ENCODE measurements around the gene SNCA.

The SNCA gene

DNA sequence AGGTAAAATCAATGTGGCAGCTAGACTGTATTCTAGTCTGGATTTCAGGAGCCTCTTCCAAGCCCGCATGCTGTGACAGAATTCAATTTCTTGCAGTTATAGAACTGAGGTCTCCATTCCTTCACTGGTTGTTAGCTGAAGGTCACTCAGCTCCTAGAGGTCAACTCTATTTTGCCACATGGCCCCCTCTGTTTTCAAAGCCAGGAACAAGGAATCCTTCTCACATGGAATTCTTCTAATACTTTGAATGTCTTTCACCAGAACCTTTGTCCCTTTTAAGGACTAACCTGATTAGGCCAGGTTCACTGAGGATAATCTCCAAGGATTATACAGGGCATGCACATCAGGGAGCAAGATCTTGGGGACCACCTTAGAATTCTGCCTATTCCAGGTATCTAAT lies 34.2 kb upstream of the SNCA start (continued):
- TF ChIP-seq ZFHX2 (tag by site-specific recombination; conservative IDR thresholded peaks at IDR 0.05) (no peak), ZNF792 (tag by site-specific recombination; IDR thresholded peaks at IDR 0.05) (no peak), ZNF239 (tag by site-specific recombination; IDR thresholded peaks at IDR 0.05) (no peak), ZNF768 (tag by site-specific recombination; IDR thresholded peaks at IDR 0.05) (no peak), MEIS1 (CRISPR knock-in tag; IDR thresholded peaks at IDR 0.05; ENCODE audit: borderline replicate concordance) (no peak)

GRCh38 chr4:89868999-89869589 lies 32.1 kb upstream of the SNCA start:
- TF ChIP-seq ZNF654 (tag by site-specific recombination; IDR thresholded peaks at IDR 0.05; ENCODE audit: low read depth) = peak; percentile 12; the same call in 1 of the 2 replicates
- no peak for TF ChIP-seq ZNF335 (tag by site-specific recombination; conservative IDR thresholded peaks at IDR 0.05)
- TF ChIP-seq KLF7 (tag by site-specific recombination; IDR thresholded peaks at IDR 0.05; ENCODE audit: borderline replicate concordance) = no peak
- Histone ChIP-seq H3K27ac (ENCODE audit: extremely low read depth, low read depth, low read length) (no peak overlapping the region), H3K36me3 (ENCODE audit: control insufficient read depth in 2 of 2, insufficient read depth in 1 of 2, low read length in 2 of 2) (no peaks in the 10 kb centered on the region), H3K4me3 (ENCODE audit: low read depth, low read length) (no peak overlapping the region), H3K9me3 (ENCODE audit: control insufficient read depth, insufficient read depth, low read depth, low read length) (no peaks in the 10 kb centered on the region), H3K4me1 (ENCODE audit: control insufficient read depth, insufficient read depth, low read length) (no peaks in the 10 kb centered on the region)
- CTCF ChIA-PET = interaction anchor here (0.8 to 1.4 kb wide), 7 partner anchors 52 to 282 kb away, joined by 3 to 7 read pairs (median 3); no protein-coding TSS in a partner anchor
- POLR2A ChIA-PET = no interaction called here

GRCh38 chr4:89868276-89868675 lies 31.3 kb upstream of the SNCA start:
- CTCF ChIA-PET = interaction anchor here (0.7 to 1.4 kb wide), 6 partner anchors 19 to 584 kb away, joined by 3 to 4 read pairs (median 4); no protein-coding TSS in a partner anchor
- no peak for TF ChIP-seq TRIM28 (IDR thresholded peaks at IDR 0.05; ENCODE audit: borderline replicate concordance, low read length)
- POLR2A ChIA-PET = no interaction called here
- no peaks in the 10 kb centered on the region for H3K36me3 ChIP-seq (ENCODE audit: control insufficient read depth in 2 of 2, insufficient read depth in 1 of 2, low read length in 2 of 2)
- H3K4me1 ChIP-seq (ENCODE audit: control insufficient read depth, insufficient read depth, low read length) = no peaks in the 10 kb centered on the region
- H3K9me3 ChIP-seq (ENCODE audit: control insufficient read depth, insufficient read depth, low read depth, low read length) = no peaks in the 10 kb centered on the region
- no peak overlapping the region for H3K4me3 ChIP-seq (ENCODE audit: low read depth, low read length)
- H3K27ac ChIP-seq (ENCODE audit: extremely low read depth, low read depth, low read length) = no peak overlapping the region

DNA sequence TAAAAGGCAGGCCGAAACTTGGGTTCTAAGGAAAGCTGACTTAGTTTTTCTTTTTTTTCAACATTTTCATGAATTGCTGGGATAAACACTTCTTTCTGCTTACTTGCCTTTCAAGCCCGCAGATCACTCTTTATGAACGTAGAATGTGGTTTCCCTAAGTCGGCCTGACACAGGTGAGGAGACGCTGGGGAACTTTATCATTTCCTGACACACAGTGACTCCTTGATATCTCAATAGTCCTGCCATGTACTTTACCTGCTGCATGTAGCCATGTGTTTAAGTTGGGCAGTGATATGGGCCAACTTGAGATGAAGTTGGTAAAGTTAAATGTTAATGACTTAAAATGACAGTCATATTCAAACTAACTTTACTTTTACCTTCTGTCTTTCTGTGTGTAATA lies 26.6 kb upstream of the SNCA start:
- CTCF ChIA-PET = no interaction called here

More for the DNA sequence above, 26.6 kb upstream of the SNCA start:
- no peaks in the 10 kb centered on the region for H3K9me3 ChIP-seq (ENCODE audit: control insufficient read depth, insufficient read depth, low read depth, low read length)
- no peak overlapping the region for H3K4me3 ChIP-seq (ENCODE audit: low read depth, low read length)
- no peak overlapping the region for H3K27ac ChIP-seq (ENCODE audit: extremely low read depth, low read depth, low read length)
- H3K4me1 ChIP-seq (ENCODE audit: control insufficient read depth, insufficient read depth, low read length) = no peaks in the 10 kb centered on the region
- POLR2A ChIA-PET = no interaction called here
- TF ChIP-seq, protein P1, sequence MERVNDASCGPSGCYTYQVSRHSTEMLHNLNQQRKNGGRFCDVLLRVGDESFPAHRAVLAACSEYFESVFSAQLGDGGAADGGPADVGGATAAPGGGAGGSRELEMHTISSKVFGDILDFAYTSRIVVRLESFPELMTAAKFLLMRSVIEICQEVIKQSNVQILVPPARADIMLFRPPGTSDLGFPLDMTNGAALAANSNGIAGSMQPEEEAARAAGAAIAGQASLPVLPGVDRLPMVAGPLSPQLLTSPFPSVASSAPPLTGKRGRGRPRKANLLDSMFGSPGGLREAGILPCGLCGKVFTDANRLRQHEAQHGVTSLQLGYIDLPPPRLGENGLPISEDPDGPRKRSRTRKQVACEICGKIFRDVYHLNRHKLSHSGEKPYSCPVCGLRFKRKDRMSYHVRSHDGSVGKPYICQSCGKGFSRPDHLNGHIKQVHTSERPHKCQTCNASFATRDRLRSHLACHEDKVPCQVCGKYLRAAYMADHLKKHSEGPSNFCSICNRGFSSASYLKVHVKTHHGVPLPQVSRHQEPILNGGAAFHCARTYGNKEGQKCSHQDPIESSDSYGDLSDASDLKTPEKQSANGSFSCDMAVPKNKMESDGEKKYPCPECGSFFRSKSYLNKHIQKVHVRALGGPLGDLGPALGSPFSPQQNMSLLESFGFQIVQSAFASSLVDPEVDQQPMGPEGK (tag by site-specific recombination; IDR thresholded peaks at IDR 0.05) = no peak
- TF ChIP-seq, protein P2, sequence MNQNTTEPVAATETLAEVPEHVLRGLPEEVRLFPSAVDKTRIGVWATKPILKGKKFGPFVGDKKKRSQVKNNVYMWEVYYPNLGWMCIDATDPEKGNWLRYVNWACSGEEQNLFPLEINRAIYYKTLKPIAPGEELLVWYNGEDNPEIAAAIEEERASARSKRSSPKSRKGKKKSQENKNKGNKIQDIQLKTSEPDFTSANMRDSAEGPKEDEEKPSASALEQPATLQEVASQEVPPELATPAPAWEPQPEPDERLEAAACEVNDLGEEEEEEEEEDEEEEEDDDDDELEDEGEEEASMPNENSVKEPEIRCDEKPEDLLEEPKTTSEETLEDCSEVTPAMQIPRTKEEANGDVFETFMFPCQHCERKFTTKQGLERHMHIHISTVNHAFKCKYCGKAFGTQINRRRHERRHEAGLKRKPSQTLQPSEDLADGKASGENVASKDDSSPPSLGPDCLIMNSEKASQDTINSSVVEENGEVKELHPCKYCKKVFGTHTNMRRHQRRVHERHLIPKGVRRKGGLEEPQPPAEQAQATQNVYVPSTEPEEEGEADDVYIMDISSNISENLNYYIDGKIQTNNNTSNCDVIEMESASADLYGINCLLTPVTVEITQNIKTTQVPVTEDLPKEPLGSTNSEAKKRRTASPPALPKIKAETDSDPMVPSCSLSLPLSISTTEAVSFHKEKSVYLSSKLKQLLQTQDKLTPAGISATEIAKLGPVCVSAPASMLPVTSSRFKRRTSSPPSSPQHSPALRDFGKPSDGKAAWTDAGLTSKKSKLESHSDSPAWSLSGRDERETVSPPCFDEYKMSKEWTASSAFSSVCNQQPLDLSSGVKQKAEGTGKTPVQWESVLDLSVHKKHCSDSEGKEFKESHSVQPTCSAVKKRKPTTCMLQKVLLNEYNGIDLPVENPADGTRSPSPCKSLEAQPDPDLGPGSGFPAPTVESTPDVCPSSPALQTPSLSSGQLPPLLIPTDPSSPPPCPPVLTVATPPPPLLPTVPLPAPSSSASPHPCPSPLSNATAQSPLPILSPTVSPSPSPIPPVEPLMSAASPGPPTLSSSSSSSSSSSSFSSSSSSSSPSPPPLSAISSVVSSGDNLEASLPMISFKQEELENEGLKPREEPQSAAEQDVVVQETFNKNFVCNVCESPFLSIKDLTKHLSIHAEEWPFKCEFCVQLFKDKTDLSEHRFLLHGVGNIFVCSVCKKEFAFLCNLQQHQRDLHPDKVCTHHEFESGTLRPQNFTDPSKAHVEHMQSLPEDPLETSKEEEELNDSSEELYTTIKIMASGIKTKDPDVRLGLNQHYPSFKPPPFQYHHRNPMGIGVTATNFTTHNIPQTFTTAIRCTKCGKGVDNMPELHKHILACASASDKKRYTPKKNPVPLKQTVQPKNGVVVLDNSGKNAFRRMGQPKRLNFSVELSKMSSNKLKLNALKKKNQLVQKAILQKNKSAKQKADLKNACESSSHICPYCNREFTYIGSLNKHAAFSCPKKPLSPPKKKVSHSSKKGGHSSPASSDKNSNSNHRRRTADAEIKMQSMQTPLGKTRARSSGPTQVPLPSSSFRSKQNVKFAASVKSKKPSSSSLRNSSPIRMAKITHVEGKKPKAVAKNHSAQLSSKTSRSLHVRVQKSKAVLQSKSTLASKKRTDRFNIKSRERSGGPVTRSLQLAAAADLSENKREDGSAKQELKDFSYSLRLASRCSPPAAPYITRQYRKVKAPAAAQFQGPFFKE (tag by site-specific recombination; IDR thresholded peaks at IDR 0.05; ENCODE audit: borderline replicate concordance) = no peak
- TF ChIP-seq ZNF626 (tag by site-specific recombination; IDR thresholded peaks at IDR 0.05) = no peak
- TF ChIP-seq KLF7 (tag by site-specific recombination; IDR thresholded peaks at IDR 0.05; ENCODE audit: borderline replicate concordance) = no peak
- no peak for TF ChIP-seq ZNF433 (tag by site-specific recombination; IDR thresholded peaks at IDR 0.05; ENCODE audit: low read depth)
- no peak for TF ChIP-seq SETDB1 (IDR thresholded peaks at IDR 0.05; ENCODE audit: insufficient read length, low read length)
- TF ChIP-seq ZBTB17 (tag by site-specific recombination; IDR thresholded peaks at IDR 0.05) = no peak
- TF ChIP-seq ZNF169 (tag by site-specific recombination; IDR thresholded peaks at IDR 0.05) = no peak
- no peaks in the 10 kb centered on the region for H3K36me3 ChIP-seq (ENCODE audit: control insufficient read depth in 2 of 2, insufficient read depth in 1 of 2, low read length in 2 of 2)

Data from HEK293 (cell line).